Stimulated activated CD8-positive, alpha-beta memory T cell treated with anti-CD3 and anti-CD28 coated beads, Interleukin-4, amount 100 ng/mL, for 4 hours (primary cell): ENCODE data around the gene CWC27.
"Not testable (repeated sequence)": the region's sequence is repeated elsewhere in the genome, so short reads cannot be mapped to it uniquely, and the experiment has no call there.

ENCODE experiments used
- DNase-seq, 2 donors: peaks; one replicate each; pipeline ENCODE4 v3.0.0-alpha.2; 2020; ENCODE audit warnings: low read depth in 2 of 2, low spot score in 1 of 2

The CWC27 gene

GRCh38 chr5:64836786-64837185 is 68.1 kb downstream of the CWC27 start:
- no peak for DNase-seq

GRCh38 chr5:64838376-64838775 is 69.6 kb downstream of the CWC27 start:
- DNase-seq = no peak

- DNase-seq = no peak
Measured at GRCh38 chr5:64838803-64839202, 70.1 kb downstream of the CWC27 start.

GRCh38 chr5:64839936-64840335 is 71.2 kb downstream of the CWC27 start:
- DNase-seq = no peak

GRCh38 chr5:64840958-64841357 is 72.2 kb downstream of the CWC27 start:
- no peak for DNase-seq

GRCh38 chr5:64853777-64854176 is 85.0 kb downstream of the CWC27 start:
- no peak for DNase-seq

GRCh38 chr5:64854855-64855254 is 86.1 kb downstream of the CWC27 start:
- no peak for DNase-seq

- no peak for DNase-seq
Measured at GRCh38 chr5:64859881-64860280, 91.2 kb downstream of the CWC27 start.

- no peak for DNase-seq
Measured at GRCh38 chr5:64861281-64861680, 92.6 kb downstream of the CWC27 start.

GRCh38 chr5:64864171-64864570 is 95.4 kb downstream of the CWC27 start:
- no peak for DNase-seq

GRCh38 chr5:64865662-64866061 is 96.9 kb downstream of the CWC27 start:
- no peak for DNase-seq

- no peak for DNase-seq
Measured at GRCh38 chr5:64869419-64869818, 100.7 kb downstream of the CWC27 start.

- DNase-seq = no peak
Measured at GRCh38 chr5:64872044-64872443, 103.3 kb downstream of the CWC27 start.

- DNase-seq = no peak
Measured at GRCh38 chr5:64873441-64873840, 104.7 kb downstream of the CWC27 start.

GRCh38 chr5:64874753-64875152 is 106.0 kb downstream of the CWC27 start:
- DNase-seq = no peak

- DNase-seq = no peak
Measured at GRCh38 chr5:64876203-64876602, 107.5 kb downstream of the CWC27 start.

GRCh38 chr5:64880821-64881220 is 112.1 kb downstream of the CWC27 start:
- no peak for DNase-seq

GRCh38 chr5:64883912-64884311 is 115.2 kb downstream of the CWC27 start:
- no peak for DNase-seq

GRCh38 chr5:64884541-64884940 is 115.8 kb downstream of the CWC27 start:
- no peak for DNase-seq

GRCh38 chr5:64887910-64888309 is 119.2 kb downstream of the CWC27 start:
- no peak for DNase-seq

- no peak for DNase-seq
Measured at GRCh38 chr5:64895748-64896147, 127.0 kb downstream of the CWC27 start.

- DNase-seq = no peak
Measured at GRCh38 chr5:64899838-64900237, 131.1 kb downstream of the CWC27 start.

GRCh38 chr5:64900618-64901017 is 131.9 kb downstream of the CWC27 start:
- no peak for DNase-seq

- DNase-seq = not testable (repeated sequence)
Measured at GRCh38 chr5:64907399-64907798, 138.7 kb downstream of the CWC27 start.
